Transverse colon (tissue), 4 donors: Measurements from ENCODE around the gene EFR3B. TPM values are rescaled to one million over a fixed set of nuclear protein-coding genes. Genes with fewer than 3 reads are reported as not detected.

Experiments used
- DNase-seq: peaks from one replicate; pipeline ENCODE4 v3.0.0-alpha.2; 2019
- H3K27ac ChIP-seq, 4 donors: fragments of 200-600 bp; sonication (generic); 2 replicates each; pipeline ENCODE4 v1.5.1; 2016 to 2018; ENCODE audit warnings: inconsistent platforms in 4 of 4
- H3K27me3 ChIP-seq: fragments of 200-600 bp; sonication (generic); 2 replicates; pipeline ENCODE4 v1.5.1; 2017; ENCODE audit warnings: inconsistent platforms
- H3K36me3 ChIP-seq, 4 donors: fragments of 200-600 bp; sonication (generic); 2 replicates each; pipeline ENCODE4 v1.5.1; 2017 to 2019; ENCODE audit warnings: inconsistent platforms in 4 of 4
- H3K4me1 ChIP-seq, 4 donors: fragments of 200-600 bp; sonication (generic); 2 replicates each; pipeline ENCODE4 v1.5.1; 2017 to 2020; ENCODE audit warnings: inconsistent platforms in 4 of 4
- H3K4me3 ChIP-seq, 4 donors: fragments of 200-600 bp; sonication (generic); 1 replicate in 1 of 4; 2 replicates in 3 of 4; pipeline versions ENCODE4 v1.5.1 to v1.6.1; 2017 to 2019; ENCODE audit warnings: inconsistent platforms in 4 of 4
- H3K9me3 ChIP-seq, 2 donors: fragments of 200-600 bp; sonication (generic); 2 replicates each; pipeline ENCODE4 v1.5.1; 2017 to 2019; ENCODE audit warnings: inconsistent platforms in 2 of 2
- EP300 ChIP-seq: sonication (generic); formaldehyde crosslinking; IDR thresholded peaks from one replicate; pipeline ENCODE4 v1.6.1; 2017; ENCODE audit warnings: antibody characterized with exemption, low read depth
- POLR2A ChIP-seq: fragments of 450-650 bp; IDR thresholded peaks from one replicate; pipeline ENCODE4 v1.6.1; 2016; ENCODE audit warnings: antibody characterized with exemption, mild to moderate bottlenecking, moderate library complexity
- POLR2AphosphoS5 ChIP-seq, 3 donors: sonication (generic); formaldehyde crosslinking; IDR thresholded peaks; one replicate each; pipeline ENCODE4 v1.6.1; 2016; ENCODE audit warnings: antibody characterized with exemption in 3 of 3
- WGBS, 2 donors: methylation state at CpG; one replicate each; pipeline ENCODE4 v1.1.5; 2018; ENCODE audit warnings: low coverage in 1 of 2; 5-methylcytosine and 5-hydroxymethylcytosine counted together
- in situ Hi-C, 4 donors: fragments of 200-750 bp; cut with MboI; loops; one replicate each; pipeline versions ENCODE4 v1.15.0 to v1.15.1; 2017; ENCODE audit warnings: low sequenced_read_pairs in 3 of 4, low pct_ligation_motif_present in 1 of 4, low pct_unique_long_range_greater_than_20kb in 1 of 4
- intact Hi-C: fragments of 100-400 bp; cut with DNase I; formaldehyde crosslinking; loops from one replicate; pipeline ENCODE4 v1.15.1; 2023; ENCODE audit warnings: low total_unique reads
- total RNA-seq, 4 donors: library from RNA; depleted of rRNA; stranded (reverse); fragments of >200 nt; gene quantifications; one replicate each; pipeline ENCODE4 v1.1.0, GENCODE V29; 2016
- TF ChIP-seq, protein P1 (sequence below), 5 experiments: fragments of 200-600 bp in 3 of 5; fragments of 450-650 bp in 2 of 5; sonication (generic) in 3 of 5; IDR thresholded peaks; 1 replicate in 2 of 5; 2 replicates in 3 of 5; pipeline ENCODE4 v1.5.1; 2016 to 2017; ENCODE audit warnings: antibody characterized with exemption in 5 of 5, inconsistent platforms in 3 of 5, mild to moderate bottlenecking in 2 of 5, moderate library complexity in 1 of 5

Gene EFR3B
- total RNA-seq, 4 donors from 2014 or later = under 0.01 to 1.4 (median 0.70) TPM

DNA sequence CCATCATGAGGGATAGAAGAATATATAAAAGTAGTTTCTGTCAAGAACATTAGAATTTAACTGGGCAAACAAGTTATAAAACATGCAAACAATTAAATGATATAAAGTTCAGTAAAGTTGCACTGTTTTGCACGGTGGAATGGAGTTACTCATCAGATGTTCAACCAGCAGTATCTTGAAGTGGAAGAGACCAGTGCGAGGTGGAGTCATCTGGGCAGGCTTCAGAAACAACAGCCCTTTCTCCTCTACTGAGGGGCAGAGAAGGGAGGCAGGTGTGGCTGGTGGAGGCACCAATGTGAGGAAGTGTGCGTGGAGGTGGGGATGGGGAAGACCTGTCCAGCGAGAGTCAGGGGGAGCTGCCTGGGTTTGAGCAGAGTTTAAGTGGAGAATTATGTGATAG, 7.5 kb downstream of the EFR3B start:
- TF ChIP-seq, protein P1, sequence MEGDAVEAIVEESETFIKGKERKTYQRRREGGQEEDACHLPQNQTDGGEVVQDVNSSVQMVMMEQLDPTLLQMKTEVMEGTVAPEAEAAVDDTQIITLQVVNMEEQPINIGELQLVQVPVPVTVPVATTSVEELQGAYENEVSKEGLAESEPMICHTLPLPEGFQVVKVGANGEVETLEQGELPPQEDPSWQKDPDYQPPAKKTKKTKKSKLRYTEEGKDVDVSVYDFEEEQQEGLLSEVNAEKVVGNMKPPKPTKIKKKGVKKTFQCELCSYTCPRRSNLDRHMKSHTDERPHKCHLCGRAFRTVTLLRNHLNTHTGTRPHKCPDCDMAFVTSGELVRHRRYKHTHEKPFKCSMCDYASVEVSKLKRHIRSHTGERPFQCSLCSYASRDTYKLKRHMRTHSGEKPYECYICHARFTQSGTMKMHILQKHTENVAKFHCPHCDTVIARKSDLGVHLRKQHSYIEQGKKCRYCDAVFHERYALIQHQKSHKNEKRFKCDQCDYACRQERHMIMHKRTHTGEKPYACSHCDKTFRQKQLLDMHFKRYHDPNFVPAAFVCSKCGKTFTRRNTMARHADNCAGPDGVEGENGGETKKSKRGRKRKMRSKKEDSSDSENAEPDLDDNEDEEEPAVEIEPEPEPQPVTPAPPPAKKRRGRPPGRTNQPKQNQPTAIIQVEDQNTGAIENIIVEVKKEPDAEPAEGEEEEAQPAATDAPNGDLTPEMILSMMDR (IDR thresholded peaks at IDR 0.05) = no peak
- TF ChIP-seq EP300 (no peak), POLR2AphosphoS5 (IDR thresholded peaks at IDR 0.05) (no peak), POLR2A (no peak)
- no peak overlapping the region for H3K4me3 ChIP-seq
- H3K36me3 ChIP-seq = no peaks in the 10 kb centered on the region
- WGBS, 2 donors = 60 to 70% methylated on average over 2 to 4 of the region's 4 CpGs
- in situ Hi-C loops = no loop called here
- H3K27ac ChIP-seq = no peak overlapping the region
- intact Hi-C loops = no loop called here
- no peak for DNase-seq
- H3K27me3 ChIP-seq = peaks cover 3% of the 10 kb centered on the region
- H3K9me3 ChIP-seq = no peaks in the 10 kb centered on the region
- H3K4me1 ChIP-seq = no peaks in the 10 kb centered on the region

DNA sequence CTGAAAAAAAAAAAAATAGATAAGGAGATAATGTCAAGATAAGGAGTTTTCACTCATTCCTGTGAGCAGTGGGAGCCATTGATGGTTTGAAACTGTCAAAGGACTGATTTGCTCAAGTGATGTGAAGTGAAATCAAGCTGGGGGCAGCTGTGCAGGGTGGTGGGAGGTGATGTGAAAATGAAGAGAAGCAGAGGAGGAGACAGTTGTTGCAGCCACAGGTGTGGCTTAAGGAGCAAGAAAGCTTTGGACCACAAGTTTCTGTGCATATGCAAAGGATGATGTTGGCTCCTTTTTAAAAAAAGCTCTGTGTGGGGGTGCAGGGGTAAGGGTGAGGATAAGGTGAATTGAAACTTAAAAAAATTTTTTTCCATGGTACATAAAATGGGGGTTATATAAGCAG, 8.3 kb downstream of the EFR3B start:
- Histone ChIP-seq H3K4me3 (no peak overlapping the region), H3K36me3 (no peaks in the 10 kb centered on the region), H3K27ac (no peak overlapping the region), H3K4me1 (no peaks in the 10 kb centered on the region), H3K27me3 (no peaks in the 10 kb centered on the region), H3K9me3 (no peaks in the 10 kb centered on the region)
- intact Hi-C loops = no loop called here
- TF ChIP-seq, protein P1 (IDR thresholded peaks at IDR 0.05) = no peak
- TF ChIP-seq EP300 = no peak
- no peak for TF ChIP-seq POLR2A
- no peak for TF ChIP-seq POLR2AphosphoS5 (IDR thresholded peaks at IDR 0.05)
- in situ Hi-C loops = no loop called here
- DNase-seq = no peak

DNA sequence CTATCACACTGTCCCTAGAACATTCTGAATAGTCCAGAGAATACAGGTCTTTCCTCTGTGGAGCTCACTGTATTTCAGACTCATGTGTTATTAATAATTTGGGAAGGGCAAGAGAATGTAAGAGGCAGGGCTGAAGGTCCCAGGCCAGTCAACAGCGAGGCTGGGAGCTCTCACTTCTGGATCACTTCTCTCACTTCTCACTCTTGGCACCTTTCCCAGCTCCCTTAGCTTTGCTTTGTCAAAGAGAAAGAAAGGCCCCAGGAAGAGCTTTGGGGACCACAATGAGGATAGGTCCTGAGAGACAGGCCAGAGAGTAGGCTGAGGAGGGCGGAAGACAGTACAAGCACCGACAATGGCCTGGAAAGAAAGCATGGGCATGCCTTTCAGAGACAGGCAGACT, 11.2 kb downstream of the EFR3B start:
- Histone ChIP-seq H3K4me1 (no peaks in the 10 kb centered on the region), H3K27me3 (no peaks in the 10 kb centered on the region), H3K27ac (no peak overlapping the region), H3K9me3 (no peaks in the 10 kb centered on the region), H3K4me3 (no peak overlapping the region), H3K36me3 (no peaks in the 10 kb centered on the region)
- DNase-seq = no peak
- TF ChIP-seq, protein P1 (IDR thresholded peaks at IDR 0.05) = no peak
- no peak for TF ChIP-seq EP300
- TF ChIP-seq POLR2AphosphoS5 (IDR thresholded peaks at IDR 0.05) = no peak
- no peak for TF ChIP-seq POLR2A
- WGBS, 2 donors = 80 to 88% methylated on average over 1 to 3 of the region's 3 CpGs
- intact Hi-C loops (no loop called here), in situ Hi-C loops (no loop called here)

DNA sequence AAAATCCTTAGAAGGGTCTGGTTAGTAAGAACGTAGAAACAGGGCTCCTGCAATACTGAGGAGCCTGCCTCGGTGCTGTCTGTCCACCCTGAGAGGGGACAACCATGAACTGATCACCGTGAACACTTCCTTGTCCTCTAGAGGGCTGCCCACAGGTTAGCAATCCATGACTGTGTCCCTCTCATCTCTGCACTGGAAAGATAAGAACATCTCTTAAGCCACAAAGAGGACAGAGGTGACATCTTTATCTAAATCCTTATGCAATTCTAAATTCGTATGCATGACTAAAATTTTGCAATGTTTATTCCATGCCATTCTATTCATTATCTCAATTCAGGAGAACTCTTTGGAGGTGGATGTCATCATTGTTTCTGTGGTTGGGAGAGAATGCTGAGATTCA, 12.8 kb downstream of the EFR3B start:
- 79 to 80% methylated on average over 1 to 4 of the region's 4 CpGs for WGBS, 2 donors
- in situ Hi-C loops = no loop called here

More for the DNA sequence above, 12.8 kb downstream of the EFR3B start:
- no peaks in the 10 kb centered on the region for H3K27me3 ChIP-seq
- no peaks in the 10 kb centered on the region for H3K36me3 ChIP-seq
- intact Hi-C loops = no loop called here
- no peak overlapping the region for H3K27ac ChIP-seq
- H3K9me3 ChIP-seq = no peaks in the 10 kb centered on the region
- TF ChIP-seq, protein P1 (IDR thresholded peaks at IDR 0.05) = no peak
- TF ChIP-seq POLR2AphosphoS5 (IDR thresholded peaks at IDR 0.05) = no peak
- TF ChIP-seq POLR2A = no peak
- TF ChIP-seq EP300 = no peak
- no peaks in the 10 kb centered on the region for H3K4me1 ChIP-seq
- DNase-seq = no peak
- H3K4me3 ChIP-seq = no peak overlapping the region
